ENCODE data around the gene EML2.
"Not testable (repeated sequence)": the region's sequence is repeated elsewhere in the genome, so short reads cannot be mapped to it uniquely, and the experiment has no call there.

Gene EML2

GRCh38 chr19:45653634-45654033 is 14.4 kb upstream of the EML2 start:
- DNase-seq (ENCODE audit: low spot score) = no peak

DNA sequence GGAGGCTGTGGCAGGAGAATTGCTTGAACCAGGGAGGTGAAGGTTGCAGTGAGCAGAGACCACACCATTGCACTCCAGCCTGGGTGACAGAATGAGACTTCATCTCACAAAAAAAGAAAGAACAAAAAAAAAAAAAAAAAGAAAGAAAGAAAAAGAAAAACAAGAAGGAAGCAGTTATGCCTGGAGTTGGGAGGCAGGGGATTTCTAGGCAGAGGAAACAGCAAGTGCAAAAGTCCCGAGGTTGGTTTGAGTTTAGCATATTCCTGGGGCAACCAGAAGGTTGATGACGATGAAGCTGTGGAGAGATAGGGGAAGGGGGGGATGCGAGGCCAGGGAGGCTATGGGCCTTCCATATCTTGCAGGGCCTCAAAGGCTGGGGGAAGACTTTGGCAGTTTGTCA is 11.5 kb upstream of the EML2 start:
- no peak for DNase-seq (ENCODE audit: low spot score)

- DNase-seq (ENCODE audit: low spot score) = no peak
Observed at GRCh38 chr19:45646345-45646698, 7.1 kb upstream of the EML2 start.

DNA sequence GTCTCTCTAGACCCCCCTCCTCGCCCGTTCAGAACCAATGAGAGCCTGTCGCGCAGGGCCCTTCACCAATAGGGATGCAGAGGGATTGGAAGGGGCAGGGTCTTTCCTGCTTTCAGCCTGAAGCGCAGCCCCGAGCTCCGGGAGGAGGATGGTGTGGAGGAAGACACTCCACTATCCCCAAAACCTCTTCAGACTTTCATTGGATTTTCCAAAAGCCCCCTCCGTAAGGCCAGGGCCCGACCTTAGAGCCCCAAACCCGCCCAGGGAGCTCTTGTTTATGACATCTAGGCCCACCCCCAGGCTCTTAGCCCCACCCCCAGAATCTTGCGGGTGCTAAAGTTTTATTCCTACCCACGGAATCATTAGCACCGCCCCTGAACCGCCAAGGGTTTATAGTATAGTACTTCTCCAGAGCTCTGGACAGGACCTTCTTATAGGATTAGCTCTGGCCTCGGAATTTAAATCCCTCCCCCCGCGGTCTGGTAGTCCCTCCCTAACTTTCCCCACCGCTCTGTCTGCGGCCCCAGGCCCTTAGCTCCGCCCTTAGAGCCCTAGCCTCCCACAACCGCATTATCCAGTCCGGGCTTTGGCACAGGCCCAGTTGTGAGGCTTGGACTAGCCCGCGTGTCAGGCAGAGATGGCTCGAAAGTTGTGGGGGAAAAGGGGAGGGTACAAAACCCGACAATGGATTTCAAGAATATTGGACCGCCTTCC is 6.6 kb upstream of the EML2 start:
- peak; percentile 98 for DNase-seq (ENCODE audit: low spot score)

DNA sequence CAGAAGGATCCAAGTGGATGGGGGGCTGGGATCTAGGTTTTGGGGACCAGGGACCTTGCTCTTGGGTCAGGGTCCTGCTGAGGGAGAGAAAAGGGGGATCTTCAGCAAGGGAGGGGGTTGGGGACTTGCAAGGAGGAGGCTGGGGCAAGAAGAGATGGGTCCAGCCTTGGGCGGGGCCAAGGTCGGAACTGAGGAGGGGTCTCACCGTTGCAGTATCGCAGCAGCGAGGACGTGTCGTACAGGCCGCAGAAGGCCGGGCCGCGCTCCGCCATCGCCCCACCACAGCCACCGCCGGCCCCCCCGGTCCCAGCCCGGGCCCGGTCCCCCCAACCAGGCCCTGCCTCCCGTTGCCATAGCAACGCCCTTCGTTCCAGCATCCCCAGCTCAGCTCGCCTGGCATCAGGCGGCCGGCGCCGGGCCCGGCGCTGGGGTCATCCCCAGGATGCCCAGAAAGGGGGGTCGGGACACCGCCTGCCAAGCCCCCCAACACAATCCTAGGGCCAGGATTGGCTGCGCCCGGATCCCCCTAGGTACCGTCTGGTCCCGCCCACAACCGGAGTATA is 6.0 kb upstream of the EML2 start:
- DNase-seq (ENCODE audit: low spot score) = no peak

DNA sequence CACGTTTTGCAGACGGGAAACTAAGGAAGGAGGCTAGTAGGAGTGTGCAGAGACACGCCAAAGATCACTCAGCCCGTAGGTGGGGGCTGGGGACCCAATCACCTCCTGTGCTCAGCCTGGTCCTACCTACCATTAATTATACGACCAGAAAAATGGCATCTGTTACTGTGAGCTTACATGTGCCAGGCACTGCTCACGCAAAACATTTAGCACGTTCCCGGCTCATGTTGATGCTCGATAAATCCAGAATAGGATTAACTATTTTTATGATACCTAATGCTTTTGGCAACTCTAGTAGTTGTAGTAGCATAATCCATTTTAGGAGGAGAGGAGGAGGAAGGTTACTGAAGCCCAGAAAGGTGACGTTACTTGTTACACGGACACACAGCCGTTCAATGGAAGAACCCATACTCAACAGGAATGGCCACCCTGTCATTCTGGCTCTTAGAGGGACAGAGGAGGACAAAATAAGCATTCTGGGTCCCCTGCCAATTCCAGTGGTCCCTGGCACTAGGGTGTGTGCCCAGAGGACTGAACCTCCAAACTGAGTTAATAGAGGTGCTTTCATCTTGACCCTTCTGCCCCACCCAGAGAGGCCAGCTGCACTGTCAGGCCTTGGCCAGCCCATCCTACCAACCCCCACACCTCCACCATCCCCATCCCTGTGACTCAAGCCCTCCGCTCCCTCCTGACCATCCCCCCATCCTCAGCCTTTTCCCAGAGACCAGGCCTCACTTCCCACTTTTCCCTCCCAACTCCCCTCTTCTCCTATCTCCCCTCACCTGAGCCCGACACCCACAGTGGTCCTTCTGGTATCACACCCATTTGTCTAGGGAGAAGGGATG is 5.0 kb upstream of the EML2 start:
- no peak for DNase-seq (ENCODE audit: low spot score)

GRCh38 chr19:45643024-45643926 is 4.1 kb upstream of the EML2 start:
- DNase-seq (ENCODE audit: low spot score) = peak; percentile 86

- peak; percentile 81 for DNase-seq (ENCODE audit: low spot score)
Observed at GRCh38 chr19:45641274-45642105, 2.3 kb upstream of the EML2 start.

DNA sequence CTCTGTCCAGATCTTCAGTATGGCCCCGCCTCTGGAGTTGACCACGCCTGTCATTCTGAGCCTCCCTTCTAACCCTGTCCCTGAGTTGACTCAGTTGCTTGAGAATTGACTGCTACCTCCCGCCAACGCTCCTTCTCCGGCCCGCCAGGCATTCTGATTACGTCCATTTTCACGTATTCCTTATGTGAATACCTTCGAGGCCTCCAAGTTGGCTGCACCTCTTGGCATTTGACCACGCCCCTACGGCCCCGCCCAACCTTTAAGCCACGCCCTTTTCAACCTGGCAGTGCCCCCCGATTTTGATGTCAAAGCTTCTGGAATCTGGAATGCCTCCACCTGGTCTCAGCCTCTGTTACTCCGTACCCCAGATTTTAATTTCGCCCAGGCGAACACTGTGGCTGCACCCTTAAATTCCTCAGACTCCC is 1.7 kb upstream of the EML2 start:
- DNase-seq (ENCODE audit: low spot score) = no peak

DNA sequence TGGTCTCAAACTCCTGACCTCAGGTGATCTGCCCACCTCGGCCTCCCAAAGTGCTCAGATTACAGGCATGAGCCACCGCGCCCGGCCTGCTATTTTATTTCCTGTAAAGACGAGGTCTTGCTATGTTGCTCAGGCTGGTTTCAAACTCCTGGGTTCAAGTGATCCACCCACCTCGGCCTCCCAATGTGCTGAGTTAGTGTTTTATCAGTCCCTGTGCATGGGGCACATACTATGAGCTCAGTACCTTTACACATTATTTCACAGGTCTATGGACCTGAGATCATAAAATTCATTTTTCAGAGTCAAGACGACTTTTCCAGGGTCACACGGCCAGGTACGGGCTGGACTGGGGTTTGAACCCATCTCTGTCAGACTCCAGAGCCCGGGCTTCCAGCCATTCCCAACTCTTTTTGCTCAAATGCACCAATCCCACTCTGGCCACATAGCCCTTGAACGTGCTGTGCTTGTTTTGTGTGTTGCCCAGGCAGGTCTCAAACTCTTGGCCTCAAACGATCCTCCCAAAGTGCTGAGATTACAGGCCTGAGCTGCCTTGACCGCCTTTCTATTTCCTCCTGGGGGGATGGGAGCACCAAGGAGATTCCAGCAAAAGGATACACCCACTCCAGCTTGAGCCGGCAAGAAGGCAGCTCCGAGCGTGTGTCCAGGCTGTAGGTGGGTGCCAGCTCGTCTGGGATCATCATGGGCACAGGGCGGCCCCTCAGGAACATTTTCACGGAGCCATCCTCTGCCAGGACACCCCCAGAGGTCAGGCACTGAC is 1.1 kb downstream of the EML2 start:
- peak; percentile 69 for DNase-seq (ENCODE audit: low spot score)

DNA sequence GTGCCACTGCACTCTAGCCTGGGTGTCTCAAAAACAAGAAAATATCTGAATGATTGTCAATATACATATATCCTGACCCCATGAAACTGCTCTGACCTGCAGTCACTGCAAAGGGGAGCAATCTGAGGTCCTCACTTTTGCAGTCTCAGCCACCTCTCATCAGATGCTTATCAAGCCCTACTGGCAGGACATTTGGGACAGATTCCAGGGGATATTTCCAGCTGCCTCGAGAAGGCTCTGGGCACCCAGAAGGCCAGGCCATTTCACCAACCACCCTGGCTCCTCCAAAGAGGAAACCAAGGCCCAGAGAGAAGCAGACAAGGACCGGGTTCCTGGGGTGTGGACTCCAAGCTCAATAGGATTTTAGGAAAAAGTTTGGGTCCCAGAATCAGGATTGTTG is 2.3 kb downstream of the EML2 start:
- no peak for DNase-seq (ENCODE audit: low spot score)

GRCh38 chr19:45636275-45636674 is 2.9 kb downstream of the EML2 start:
- DNase-seq (ENCODE audit: low spot score) = no peak

DNA sequence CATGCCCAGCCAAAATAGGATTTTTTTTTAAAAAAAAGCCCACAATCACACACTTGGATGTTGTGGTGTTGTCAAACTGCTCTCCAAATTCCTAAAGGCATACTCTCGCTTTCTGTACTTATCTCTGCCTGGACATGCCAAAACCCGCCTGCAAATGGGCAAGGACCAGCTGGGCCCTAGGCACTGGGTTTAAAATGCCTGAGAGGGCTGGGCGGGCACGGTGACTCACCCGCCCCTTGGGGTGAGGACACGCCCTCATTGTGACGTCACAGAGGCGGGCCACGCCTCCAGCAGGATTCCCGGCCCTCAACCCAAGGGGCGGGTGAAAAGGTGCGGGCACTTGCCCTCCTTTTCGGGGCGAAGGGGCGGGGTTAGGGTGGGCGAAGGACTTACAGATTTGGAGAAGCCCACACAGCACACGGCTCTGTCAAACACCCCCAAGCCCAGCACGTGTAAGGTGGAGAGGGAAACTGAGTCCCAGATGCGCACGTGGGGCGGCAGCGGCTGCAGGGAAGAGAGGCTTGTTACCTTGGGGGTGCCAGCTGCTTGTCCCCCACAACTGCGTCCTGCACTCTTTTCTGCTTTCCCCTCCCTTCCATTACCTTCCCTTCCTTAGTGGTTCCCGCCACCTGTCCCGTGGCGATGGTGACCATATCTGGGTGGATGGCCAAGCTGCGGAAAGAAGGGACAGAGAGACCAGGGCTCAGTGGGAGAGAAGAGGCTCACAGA is 6.6 kb downstream of the EML2 start:
- peak; percentile 96 for DNase-seq (ENCODE audit: low spot score)

DNA sequence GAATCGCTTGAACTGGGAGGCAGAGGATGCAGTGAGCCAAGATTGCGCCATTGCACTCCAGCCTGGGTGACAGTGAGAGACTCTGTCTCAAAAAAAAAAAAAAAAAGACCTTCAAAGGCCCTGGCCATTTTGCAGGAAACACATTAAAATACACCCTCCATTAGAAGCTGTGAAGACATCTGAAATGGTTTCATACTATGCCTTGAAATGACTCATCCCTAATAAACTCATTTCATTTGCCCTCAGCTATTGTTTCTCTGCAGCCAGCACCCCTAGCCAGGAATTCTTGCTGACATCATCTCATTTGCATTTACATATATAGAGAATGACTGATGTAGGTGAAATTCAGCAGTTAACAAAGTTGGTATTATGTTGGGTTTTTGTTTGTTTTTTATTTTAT is 8.7 kb downstream of the EML2 start:
- DNase-seq (ENCODE audit: low spot score) = peak; percentile 82

GRCh38 chr19:45629704-45630103 is 9.5 kb downstream of the EML2 start:
- no peak for DNase-seq (ENCODE audit: low spot score)

DNA sequence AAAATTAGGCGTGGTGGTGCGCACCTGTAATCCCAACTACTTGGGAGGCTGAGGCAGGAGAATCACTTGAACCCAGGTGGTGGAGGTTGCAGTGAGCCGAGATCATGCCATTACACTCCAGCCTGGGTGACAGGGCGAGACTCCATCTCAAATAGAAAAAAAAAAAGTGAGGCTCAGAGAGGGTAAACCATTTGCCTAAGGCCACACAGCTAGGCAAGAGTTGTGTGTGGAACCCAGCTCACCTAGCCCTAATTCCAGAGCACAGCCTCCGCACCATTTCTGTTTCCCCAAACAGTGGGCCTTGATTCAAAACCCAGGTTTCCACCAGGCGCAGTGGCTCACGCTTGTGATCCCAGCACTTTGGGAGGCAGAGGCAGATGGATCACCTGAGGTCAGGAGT is 11.0 kb downstream of the EML2 start:
- not testable (repeated sequence) for DNase-seq (ENCODE audit: low spot score)

DNA sequence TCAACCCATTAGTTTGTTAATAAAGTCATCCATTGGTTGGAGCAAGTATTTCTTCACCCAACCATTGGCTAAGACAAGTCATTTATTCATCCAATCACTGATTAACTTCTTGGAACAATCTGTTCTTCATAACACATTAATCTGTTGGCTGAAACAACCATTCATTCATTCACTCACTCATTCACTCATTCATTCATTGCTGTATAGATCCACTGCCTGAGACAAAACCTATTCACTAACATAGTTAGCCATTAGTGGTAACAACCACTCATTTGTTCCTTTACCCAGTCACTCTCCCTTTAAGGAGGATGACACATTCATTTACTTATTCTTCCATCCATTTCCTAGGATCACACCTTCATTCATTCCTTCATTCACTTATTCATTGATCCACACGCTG is 15.2 kb downstream of the EML2 start:
- DNase-seq (ENCODE audit: low spot score) = no peak

DNA sequence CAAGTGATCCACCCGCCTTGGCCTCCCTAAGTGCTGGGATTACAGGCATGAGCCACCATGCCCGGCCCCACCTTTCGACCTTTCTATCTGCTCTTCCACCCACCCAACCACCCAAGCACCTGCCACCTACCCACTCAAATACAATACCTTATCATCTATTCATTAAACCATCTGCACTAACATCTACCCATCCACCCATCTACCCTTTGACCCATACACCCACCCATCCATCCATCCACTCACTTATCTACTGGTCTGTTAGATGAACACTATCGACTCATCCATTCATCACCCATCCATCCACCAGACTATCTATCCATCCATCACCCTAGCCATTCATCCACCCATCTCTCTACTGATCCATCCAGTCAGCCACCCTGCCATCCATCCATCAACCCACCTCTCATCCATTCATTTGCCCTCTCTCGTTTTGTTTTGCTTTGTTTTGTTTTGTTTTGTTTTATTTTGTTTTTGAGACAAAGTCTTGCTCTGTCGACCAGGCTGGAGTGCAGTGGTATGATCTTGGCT is 17.2 kb downstream of the EML2 start:
- no peak for DNase-seq (ENCODE audit: low spot score)

- DNase-seq (ENCODE audit: low spot score) = no peak
Observed at GRCh38 chr19:45621389-45621788, 17.8 kb downstream of the EML2 start.

GRCh38 chr19:45616704-45617017 is 22.5 kb downstream of the EML2 start:
- no peak for DNase-seq (ENCODE audit: low spot score)
